Activated CD8-positive, alpha-beta memory T cell treated with anti-CD3 and anti-CD28 coated beads for 24 hours (primary cell): ENCODE results near the gene FRMPD3.
"Not testable (repeated sequence)": the region's sequence is repeated elsewhere in the genome, so short reads cannot be mapped to it uniquely, and the experiment has no call there.

Experiments
- DNase-seq: peaks from one replicate; pipeline ENCODE4 v3.0.0-alpha.2; 2020

The FRMPD3 gene

GRCh38 chrX:107448998-107449835 lies at the start of gene FRMPD3:
FRMPD3 (plus strand) TSS chrX:107449652; CDS start chrX:107526589, 76,937 bp downstream.
- DNase-seq: no peak

DNA sequence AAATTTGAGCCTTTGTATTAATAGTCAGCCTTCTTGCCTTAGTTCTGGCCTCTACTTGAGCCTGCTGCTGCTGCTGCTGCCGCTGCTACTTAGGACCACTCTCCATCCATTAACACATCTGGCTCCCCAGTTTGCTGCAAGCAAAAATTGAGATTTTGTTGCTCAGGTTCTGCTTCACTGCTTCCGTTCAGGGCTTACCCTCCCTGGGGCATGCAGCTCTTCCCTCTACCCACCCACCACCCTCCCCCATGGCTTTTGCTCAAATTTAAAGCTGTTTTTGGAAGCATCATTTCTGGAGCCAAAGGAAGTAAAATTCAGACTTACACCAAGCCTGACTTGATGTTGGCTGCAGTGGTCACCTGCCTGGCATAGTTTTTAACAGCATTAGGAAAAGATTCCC lies 28.9 kb upstream of the FRMPD3 start:
- no peak for DNase-seq

- DNase-seq: no peak
These were observed 28.1 kb upstream of the FRMPD3 start for GRCh38 chrX:107421337-107421861.

GRCh38 chrX:107429090-107429489 lies 20.4 kb upstream of the FRMPD3 start:
- DNase-seq: peak; percentile 68

GRCh38 chrX:107440187-107440586 lies 9.3 kb upstream of the FRMPD3 start:
- no peak for DNase-seq

DNA sequence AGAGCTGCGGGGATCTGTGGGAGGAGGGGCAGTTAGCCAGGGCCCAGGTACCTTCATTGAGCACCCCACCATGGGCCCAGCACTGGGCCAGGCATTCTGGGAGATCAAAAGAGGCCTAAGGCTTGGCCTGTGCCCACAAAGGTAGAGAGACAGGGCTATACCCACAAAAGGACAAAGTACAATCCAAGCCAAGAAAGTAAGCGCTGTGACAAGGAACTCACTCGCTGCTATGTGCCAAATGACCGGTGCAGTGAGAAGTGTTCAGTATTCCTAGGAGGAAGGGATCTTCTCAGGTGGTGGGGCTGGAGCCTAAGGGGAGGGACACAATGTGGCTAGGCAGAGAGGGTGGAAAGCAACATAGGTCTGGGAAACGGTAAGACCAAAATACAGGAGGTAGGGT lies 8.8 kb upstream of the FRMPD3 start:
- DNase-seq: no peak

DNA sequence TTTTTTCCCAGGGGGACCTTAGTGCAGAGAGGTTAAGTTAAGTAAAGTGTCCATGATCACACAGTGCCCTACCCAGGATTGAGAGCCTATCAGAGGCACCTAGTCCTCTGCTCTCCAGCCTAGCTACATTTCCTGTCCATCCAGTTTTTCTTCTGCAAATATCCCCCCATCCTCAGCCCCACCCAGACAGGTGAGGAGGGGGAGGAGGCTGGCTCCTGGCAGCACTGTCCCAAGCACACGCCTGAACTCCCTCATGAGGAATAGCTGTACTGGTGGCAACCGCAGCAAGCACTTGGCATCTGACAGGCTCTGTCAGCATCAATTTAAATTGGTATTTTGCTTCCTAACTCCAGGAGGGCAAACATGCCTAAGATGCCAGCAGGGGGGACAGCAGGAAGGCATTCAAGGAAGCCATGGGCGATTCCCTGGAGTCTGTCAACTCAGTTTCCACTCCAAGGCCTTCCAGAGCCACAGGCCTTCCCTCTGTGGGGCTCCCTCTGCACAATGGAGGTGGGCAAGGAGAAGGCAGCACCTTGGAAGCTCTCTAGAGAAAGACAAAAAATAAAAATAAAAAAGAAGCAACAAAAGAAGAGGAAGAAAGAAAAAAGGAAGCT lies 6.4 kb upstream of the FRMPD3 start:
- no peak for DNase-seq

DNA sequence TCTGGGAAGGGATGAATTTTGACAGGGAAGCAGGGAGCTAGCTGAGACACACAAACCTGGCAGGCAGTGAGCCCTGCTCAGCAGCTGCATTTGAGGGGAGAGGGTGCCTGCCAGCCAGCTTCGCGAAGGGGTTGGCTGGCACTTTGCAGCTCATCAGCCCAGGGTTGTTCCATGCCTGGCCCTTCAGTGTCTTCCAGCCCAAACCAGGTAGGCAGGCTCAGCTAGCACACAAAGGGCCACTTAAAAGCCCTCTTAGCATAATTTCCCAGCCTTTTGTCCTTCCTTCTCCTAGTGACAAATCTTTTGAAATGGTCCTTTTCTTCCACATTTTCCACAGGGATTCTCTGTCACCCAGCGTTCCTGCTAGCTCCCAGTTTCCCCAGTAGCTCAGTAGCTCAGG lies 4.3 kb upstream of the FRMPD3 start:
- no peak for DNase-seq

DNA sequence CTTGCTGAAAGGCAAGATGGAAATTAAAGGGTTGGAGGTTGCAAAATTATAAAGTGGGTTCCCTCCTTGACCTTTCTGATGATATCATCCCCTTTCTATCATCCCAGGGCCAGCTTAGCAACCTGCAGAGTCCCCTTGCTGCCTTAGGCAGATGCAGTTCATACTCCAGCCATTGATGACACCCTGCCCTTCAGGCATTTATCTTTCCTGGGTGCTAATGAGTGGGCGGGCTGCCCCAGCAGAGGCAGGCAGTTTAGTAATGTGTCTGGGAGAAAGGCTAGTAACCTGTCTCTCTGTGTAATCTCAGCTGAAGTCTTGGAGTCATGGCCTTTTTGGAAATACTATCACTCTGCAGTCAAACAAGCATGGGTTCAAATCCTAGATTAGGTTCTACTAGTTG lies 3.8 kb upstream of the FRMPD3 start:
- DNase-seq: no peak

GRCh38 chrX:107447642-107448041 lies 1.8 kb upstream of the FRMPD3 start:
- no peak for DNase-seq

DNA sequence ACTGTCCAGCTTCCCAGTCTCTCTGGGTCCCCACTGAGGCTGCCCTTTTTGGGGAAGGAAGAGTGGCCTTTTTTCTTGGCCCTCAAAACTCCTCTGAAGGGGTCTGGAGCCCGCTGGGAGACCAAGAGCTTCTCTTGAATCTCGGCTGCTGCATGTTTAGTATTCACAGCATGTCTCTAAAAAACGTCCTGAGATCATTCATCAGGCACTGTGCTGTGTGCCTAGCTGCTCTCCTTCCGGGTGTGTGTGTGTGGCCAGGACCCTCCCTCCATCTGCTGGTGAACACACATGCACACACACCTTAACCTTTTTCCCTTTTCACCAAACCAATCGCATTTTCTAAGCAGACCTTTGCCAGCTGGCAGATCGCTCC lies 841 bp upstream of the FRMPD3 start:
- no peak for DNase-seq

DNA sequence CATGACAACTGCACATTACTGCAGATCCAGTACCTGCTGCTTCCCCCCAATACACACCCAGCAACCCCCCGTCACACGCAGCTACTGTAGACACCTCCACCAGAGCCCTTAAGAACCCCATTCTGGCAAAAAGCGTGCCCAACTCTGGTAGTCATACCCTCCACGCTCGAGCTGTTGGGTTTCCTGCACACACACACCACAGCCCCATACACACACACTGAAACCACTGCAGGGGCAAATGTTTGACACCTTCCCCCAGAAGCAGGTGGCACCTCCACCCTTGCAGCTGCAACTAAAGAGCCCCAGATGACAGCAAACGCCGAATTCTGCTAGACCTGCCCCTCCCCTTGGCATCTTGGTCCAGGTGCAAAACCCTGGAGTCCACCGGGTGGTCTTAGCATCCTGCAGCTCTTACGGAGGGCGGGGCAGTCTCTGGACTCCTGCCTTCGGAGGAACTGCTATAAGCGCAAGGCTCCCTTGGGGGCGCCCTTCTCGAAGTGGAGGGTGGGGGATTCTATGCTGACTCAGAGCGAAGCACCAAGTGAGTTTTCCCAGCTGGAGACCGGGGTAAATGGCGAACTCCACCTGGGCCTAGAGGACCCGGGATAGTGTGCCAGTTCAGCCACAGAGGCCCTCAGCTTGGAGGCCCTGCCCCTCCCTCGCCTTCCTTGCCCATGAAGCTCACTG lies 1.5 kb downstream of the FRMPD3 start:
- DNase-seq: peak; percentile 61

DNA sequence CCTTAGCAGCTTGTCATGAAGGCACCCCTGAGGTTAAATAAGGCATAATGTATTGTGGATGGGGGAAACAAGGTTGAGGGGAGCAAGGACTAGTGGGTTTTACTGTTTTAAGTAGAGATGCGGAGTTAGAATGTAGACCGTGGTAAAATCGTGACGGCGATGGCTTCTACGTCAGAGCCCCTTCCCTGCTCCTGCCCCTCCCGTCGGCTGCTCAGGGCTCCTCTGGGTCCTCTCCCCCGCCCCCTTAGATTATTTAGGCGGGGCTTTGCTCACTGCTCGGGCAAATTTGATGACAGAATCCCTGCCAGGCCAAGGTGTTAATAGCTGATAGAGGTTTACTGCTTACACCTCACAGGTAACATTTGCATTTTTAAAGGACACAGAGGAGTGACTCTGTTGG lies 2.3 kb downstream of the FRMPD3 start:
- DNase-seq: no peak

- no peak for DNase-seq
These were observed 3.1 kb downstream of the FRMPD3 start for GRCh38 chrX:107452581-107452980.

DNA sequence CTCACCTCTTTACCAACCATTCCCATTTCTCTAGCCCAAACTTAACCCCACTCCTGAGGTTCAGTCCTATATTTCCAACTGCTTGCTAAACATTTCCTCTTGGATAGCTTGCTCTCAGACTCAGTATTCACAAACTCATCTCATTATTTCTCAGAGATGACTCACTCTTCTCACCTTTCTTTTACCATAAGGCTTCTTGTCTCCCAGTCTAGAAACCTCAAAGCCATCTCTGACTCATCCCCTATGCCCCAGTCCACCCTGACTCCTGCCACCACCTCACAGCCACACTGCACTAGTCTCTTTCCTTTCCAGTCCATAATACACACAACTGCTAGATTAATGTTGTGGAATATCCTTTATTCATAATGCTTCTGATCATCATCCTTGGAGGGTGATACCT lies 4.8 kb downstream of the FRMPD3 start:
- no peak for DNase-seq

- DNase-seq: no peak
These were observed 7.8 kb downstream of the FRMPD3 start for GRCh38 chrX:107457289-107457688.

- no peak for DNase-seq
These were observed 16.6 kb downstream of the FRMPD3 start for GRCh38 chrX:107465932-107466620.

DNA sequence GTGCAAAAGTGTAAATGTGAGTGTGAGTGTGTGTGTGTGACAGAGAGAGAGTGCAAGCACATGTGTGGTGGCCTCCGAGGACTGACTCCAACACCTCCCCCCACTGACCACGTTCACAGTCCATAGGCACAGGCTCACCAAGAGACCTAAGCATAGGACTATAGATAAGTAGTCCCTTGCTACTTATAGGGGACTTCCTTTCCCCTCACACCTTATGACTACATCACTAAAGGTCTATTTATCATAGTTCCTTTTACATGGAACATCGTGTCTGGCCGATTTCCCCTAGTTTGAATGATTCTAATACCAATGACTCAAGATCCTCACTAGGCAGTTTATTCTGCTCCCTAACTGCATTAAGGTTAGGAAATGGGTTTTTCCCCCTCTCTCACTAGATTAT lies 17.8 kb downstream of the FRMPD3 start:
- DNase-seq: no peak

GRCh38 chrX:107470198-107470597 lies 20.7 kb downstream of the FRMPD3 start:
- DNase-seq: no peak

DNA sequence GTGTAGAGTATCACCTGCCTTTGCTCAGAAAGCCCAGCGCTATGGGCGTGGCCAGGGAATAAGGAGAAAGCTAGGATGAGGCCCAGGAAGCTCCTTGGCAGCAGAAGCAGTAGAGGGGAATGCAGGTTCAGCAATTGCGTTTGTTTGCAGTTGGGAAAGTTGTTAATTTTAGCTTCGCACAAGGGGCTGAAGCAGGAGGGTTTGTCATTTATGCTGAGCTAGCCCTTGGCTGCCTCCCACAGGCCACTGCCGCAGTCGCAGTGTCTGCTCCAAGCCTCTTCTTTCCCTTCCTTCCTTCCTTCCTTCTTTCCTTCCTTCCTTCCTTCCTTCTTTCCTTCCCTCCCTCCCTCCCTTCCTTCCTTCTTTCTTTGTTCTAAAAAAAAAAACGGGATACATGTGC lies 21.5 kb downstream of the FRMPD3 start:
- DNase-seq: no peak

- not testable (repeated sequence) for DNase-seq
These were observed 22.0 kb downstream of the FRMPD3 start for GRCh38 chrX:107471420-107471819.

DNA sequence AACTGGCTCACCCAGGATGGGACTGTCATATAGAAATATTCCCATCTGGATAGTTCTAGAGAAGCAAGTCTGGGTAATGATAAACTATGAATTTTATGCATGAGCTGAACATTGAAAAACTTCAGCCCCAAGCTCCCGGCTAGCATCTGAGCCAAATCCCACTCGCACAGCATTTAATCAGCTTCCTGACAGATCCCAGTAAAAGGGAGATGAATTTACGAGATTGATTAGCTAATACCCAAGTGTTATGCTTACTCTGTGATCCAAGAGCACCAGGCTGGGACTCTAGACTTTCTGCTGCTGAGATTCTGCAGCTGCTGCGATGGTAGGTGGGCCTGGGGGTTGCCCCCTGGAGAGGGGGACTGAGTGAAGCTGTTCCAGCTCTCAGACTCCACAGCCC lies 28.0 kb downstream of the FRMPD3 start:
- no peak for DNase-seq

DNA sequence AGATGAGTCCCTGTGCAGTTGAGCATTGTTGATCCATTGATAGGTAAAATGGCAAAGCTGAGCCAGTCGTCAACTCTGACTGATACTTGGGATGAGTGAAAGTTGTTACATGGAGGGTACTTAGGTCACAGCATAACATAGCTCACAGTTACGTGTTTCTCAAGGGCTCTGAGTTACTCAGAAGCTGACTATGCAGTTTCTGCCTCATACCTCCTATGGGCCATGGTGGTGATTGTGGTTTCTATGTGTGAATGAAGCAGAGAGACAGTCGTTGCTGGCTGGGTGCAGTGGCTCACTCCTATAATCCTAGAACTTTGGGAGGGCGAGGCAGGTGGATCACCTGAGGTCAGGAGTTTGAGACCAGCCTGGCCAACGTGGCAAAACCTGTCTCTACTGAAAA lies 30.8 kb downstream of the FRMPD3 start:
- no peak for DNase-seq
